Measurements from ENCODE around the gene KRTAP9-9. TPM values are rescaled to one million over a fixed set of nuclear protein-coding genes. Genes with fewer than 3 reads are reported as not detected.

Gene KRTAP9-9
- polyA plus RNA-seq, 1 donor from 2014 or later: not detected

- Histone ChIP-seq H3K36me3 (ENCODE audit: insufficient read depth, low read length) (no peaks in the 10 kb centered on the region), H4K20me1 (ENCODE audit: insufficient read depth) (no peaks in the 10 kb centered on the region), H3K9ac (ENCODE audit: low read length) (no peak overlapping the region), H2AFZ (ENCODE audit: low read depth, low read length) (no peak overlapping the region), H3F3A (ENCODE audit: insufficient read depth, low read length, poor library complexity, severe bottlenecking) (no peaks in the 10 kb centered on the region), H3K9me2 (ENCODE audit: insufficient read depth, low read length) (no peaks in the 10 kb centered on the region), H3K9me3 (ENCODE audit: low read length) (no peaks in the 10 kb centered on the region), H3K4me2 (ENCODE audit: low read length) (no peak overlapping the region), H3K27ac (ENCODE audit: low read length) (no peak overlapping the region), H3K79me2 (replicated peaks; ENCODE audit: insufficient read depth, low read length) (no peaks in the 10 kb centered on the region), H3K27me3 (ENCODE audit: insufficient read depth, low read depth, low read length) (no peaks in the 10 kb centered on the region), H3K4me3 (ENCODE audit: low read length) (no peak overlapping the region)
- TF ChIP-seq POLR2AphosphoS5 (IDR thresholded peaks at IDR 0.05) (no peak), RAD21 (conservative IDR thresholded peaks at IDR 0.05) (no peak), SMC3 (conservative IDR thresholded peaks at IDR 0.05; ENCODE audit: poor library complexity) (no peak), TAF1 (IDR thresholded peaks at IDR 0.05; ENCODE audit: low read depth) (no peak), CTCF (IDR thresholded peaks at IDR 0.05; ENCODE audit: poor library complexity, severe bottlenecking) (no peak), EP300 (conservative IDR thresholded peaks at IDR 0.05; ENCODE audit: poor library complexity, severe bottlenecking) (no peak), MXI1 (conservative IDR thresholded peaks at IDR 0.05; ENCODE audit: poor library complexity, severe bottlenecking) (no peak), REST (IDR thresholded peaks at IDR 0.05; ENCODE audit: borderline replicate concordance) (no peak), EZH2 (IDR thresholded peaks at IDR 0.05; ENCODE audit: borderline replicate concordance, insufficient read depth, low read length, poor library complexity, severe bottlenecking) (no peak)
These were observed 3.2 kb downstream of the KRTAP9-9 start for GRCh38 chr17:41258406-41258805.

DNA sequence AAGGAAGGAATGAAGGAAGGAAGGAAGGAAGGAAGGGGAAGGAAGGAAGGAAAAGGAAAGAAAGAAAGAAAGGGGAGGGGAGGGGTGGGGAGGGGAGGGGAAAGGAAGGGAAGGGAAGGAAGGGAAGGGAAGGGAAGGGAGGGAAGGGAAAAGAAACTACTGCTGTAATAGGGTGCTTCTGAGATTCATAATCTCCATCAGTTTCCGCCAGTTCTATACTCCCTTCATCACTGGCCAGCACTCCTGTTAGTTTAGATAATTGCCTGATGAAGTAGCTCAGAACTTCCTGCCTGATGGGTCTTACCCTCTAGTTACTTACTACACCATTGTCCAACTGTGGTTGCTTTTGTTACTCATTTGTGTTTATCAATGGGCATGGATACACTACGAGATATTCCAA is 8.0 kb downstream of the KRTAP9-9 start:
- TF ChIP-seq EZH2 (IDR thresholded peaks at IDR 0.05; ENCODE audit: borderline replicate concordance, insufficient read depth, low read length, poor library complexity, severe bottlenecking) (no peak), REST (IDR thresholded peaks at IDR 0.05; ENCODE audit: borderline replicate concordance) (no peak), POLR2AphosphoS5 (IDR thresholded peaks at IDR 0.05) (no peak), EP300 (conservative IDR thresholded peaks at IDR 0.05; ENCODE audit: poor library complexity, severe bottlenecking) (no peak)
- no peaks in the 10 kb centered on the region for H3K79me2 ChIP-seq (replicated peaks; ENCODE audit: insufficient read depth, low read length)
- no peak overlapping the region for H3K27ac ChIP-seq (ENCODE audit: low read length)
- H4K20me1 ChIP-seq (ENCODE audit: insufficient read depth): no peaks in the 10 kb centered on the region
- H3F3A ChIP-seq (ENCODE audit: insufficient read depth, low read length, poor library complexity, severe bottlenecking): no peaks in the 10 kb centered on the region
- no peak overlapping the region for H3K4me3 ChIP-seq (ENCODE audit: low read length)
- no peaks in the 10 kb centered on the region for H3K9me2 ChIP-seq (ENCODE audit: insufficient read depth, low read length)
- no peaks in the 10 kb centered on the region for H3K9me3 ChIP-seq (ENCODE audit: low read length)
- H3K9ac ChIP-seq (ENCODE audit: low read length): no peak overlapping the region
- no peaks in the 10 kb centered on the region for H3K27me3 ChIP-seq (ENCODE audit: insufficient read depth, low read depth, low read length)
- H3K36me3 ChIP-seq (ENCODE audit: insufficient read depth, low read length): no peaks in the 10 kb centered on the region
- H2AFZ ChIP-seq (ENCODE audit: low read depth, low read length): no peak overlapping the region
- H3K4me2 ChIP-seq (ENCODE audit: low read length): no peak overlapping the region
